Embryonic facial prominence (tissue), 1 donor: ENCODE measurements around the gene LRP8.

Experiments
- DNase-seq: peaks from one replicate; pipeline ENCODE4 v3.0.0-alpha.2; 2016; ENCODE audit errors: extremely low spot score

LRP8 gene

DNA sequence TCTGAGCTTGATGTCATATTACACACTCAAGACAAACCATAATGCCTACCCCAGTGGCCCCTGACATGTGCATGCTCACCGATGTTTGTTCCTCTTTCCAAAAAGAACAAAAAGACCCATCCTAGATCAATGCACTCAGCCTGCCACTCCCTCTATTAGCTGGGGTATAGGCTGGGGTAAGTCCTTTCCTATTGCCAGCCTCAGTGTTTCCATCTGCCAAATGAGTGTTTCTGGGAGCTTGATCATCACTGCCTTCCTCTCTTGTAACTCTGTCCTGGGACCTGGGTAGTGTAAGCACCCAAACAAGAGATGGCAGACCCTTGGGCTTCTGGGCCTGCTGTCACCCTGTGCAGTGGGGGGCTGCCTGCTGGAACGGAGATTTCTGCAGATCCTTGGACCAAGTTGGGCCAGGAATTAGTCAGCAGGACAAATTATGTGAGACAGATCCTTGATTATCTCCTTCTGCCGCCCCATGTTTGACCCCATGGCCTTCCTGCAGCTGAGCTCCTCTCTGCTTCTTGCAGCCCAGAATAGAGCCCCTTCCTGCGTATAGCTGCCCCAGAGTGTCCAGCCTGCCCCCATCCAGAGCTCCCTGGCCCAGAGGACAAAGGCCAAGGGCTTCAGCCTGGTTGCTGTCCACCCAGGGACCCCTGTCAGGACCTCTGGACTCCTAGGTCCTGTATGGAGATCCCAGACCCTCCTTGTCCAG, 31.5 kb upstream of the LRP8 start:
- no peak for DNase-seq

GRCh38 chr1:53356637-53357036, 28.8 kb upstream of the LRP8 start:
- no peak for DNase-seq

- no peak for DNase-seq
Observed at GRCh38 chr1:53354119-53354518, 26.2 kb upstream of the LRP8 start.

DNA sequence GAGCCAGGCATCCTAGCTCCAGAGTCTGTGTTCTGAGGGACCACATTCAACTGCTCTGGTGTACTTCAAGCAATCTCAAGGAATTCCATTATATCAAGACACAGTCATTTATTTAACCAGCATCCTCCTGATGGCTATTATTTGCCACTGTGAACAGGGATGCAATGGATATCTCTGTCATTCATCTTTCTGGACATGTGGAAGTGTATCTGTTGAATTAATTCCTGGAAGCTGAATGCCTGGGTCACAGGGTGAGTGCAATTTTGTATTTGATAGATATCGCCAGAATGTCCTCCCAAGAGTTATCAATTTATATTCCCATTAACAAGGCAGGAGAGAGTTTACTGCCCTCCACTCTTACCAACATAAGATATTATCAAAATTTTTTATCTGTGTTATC, 24.7 kb upstream of the LRP8 start:
- no peak for DNase-seq

- no peak for DNase-seq
Observed at GRCh38 chr1:53350853-53351767, 23.2 kb upstream of the LRP8 start.

- DNase-seq = no peak
Observed at GRCh38 chr1:53349968-53350852, 22.3 kb upstream of the LRP8 start.

DNA sequence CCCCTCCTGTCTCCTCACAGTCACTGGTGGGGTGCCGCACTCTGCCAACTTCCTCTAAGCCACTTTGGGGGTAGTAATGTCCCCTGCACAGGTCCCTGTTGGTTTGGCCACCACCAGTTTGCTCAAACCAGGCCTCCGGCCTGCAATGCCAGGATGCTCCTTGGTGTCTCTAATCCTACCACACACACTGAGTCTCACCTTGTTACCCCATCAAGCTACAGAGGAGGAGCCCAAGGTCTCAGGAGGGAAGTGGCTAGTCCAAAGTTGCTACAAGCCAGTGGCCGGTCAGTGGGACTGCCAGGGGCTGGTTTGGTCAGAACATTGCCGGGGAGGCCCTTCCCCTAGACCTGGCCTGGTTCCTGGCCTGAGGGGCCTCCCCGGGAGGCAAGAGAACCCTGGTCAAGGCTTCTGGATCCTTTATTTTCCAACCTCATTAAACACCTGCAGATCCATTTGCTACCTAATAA, 21.5 kb upstream of the LRP8 start:
- DNase-seq = no peak

DNA sequence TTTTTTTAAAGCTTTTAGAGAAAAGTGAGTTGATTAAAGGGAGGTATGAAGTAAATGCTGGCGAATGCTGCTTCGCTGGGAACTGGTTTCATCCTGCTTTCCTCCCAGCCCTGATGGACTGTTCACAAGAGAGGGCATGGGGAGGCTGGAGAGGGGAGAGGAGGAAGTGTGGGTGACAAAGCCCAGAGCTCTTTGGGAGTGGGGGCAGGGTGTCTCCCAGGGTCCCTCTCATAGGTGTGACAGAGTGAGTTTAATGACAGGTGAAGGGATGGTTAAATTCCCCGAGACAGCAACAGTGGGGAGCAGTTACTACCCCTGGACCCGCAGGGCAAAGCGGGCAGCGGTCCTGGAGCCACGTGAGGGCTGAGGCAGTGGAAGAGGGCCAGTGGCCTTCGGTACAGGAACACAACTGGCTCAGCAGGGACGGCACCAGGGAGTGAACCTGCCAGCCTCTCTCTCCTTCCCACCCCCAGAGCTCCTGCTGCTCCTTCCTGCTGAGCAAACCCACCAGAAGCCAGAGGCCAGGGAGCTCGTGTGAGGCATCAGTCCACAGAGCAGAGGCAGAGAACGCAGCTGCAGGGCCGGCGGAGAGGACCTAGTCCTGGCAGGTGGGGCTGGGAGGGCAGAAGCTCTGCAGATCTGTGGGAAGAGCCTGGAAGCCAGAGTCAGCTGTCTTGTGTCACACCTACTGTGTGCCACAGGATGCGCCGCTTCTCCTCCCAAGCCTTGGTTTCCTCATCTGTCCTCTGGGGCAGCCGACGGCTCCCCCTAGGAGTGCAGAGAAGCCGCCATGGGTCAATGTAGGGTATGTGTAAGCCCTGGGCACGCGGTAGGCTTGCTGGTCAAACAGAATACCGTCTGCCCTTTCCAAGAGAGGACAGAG, 20.9 kb upstream of the LRP8 start:
- no peak for DNase-seq

GRCh38 chr1:53346814-53347176, 18.9 kb upstream of the LRP8 start:
- DNase-seq = no peak

DNA sequence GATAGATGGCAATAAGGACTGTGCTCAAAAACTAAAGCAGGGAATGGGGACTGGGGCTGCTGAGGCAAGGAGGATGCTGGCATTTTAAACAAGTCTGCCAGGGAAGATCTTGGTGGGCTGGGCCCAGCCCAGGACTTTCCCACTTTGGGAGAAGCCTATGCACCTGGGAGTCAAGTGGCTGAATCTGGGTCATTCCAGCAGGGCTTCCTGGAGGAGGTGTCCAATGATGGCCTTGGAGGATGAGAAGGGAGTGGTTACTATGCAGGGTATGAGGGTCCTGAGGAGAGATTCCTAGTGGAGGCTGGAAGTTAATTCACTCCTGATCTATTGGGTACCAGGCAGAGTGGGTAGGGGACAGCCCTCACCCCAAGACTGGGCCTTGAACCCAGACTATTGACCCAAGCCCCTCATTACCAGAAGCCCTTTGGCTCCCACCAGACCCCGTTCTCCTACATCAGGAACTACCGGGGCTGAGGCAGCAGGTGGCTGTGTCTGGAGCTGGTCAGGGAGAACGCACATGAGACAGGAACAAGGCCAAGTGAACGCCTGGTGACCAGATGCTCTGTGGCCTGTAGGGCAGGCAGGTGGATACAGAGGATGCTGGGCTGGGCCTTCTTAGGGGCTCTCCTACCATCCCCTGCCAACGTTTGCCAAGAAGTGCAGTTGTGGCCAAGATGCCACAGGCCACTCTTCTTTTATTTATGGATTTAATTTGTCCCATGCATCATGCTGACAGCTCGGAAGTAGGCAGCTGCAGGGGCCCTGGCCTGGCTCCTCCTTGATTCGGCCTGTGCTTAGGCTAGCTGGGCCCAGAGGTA, 18.3 kb upstream of the LRP8 start:
- DNase-seq = no peak

DNA sequence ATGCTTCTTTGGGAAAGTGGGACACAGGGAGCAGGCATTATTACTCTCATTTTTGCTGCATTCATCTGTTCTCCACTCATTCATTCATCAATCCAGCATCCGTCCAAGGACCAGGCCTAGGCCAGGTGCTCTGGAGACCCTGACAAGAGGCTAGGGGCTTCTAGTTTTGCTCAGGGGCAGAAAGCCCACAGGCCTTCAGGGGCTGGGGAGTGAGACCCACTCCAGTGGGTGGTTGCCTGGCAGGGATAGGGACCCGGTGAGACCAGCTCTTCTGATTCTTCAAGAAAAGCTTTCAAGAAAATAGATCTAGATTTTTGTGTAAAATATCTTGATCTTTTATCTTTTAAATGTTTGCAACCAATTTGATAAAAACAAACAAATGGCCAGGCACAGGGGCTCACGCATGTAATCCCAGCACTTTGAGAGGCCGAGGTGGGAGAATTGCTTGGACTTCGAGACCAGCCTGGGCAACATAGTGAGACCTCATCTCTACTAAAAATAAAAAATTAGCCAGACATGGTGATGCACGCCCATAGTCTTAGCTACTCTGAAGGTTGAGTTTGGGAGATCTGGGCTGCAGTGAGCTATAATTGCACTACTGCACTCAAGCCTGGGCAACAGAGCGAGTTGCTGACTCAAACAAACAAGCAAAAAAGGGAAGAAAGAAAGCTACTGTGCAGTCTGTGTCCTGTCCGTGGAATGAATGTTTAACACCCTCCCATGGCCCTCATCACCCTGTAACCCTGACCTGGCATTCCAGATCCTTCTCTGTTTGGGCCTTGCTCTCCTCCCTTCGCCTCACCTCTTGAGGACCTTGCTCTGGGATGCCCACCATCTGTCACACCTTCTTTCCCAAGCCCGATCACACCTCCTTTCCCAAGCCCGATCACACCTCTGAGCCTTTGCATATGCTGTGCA, 17.3 kb upstream of the LRP8 start:
- DNase-seq = no peak

- no peak for DNase-seq
Observed at GRCh38 chr1:53343831-53344668, 16.2 kb upstream of the LRP8 start.

- no peak for DNase-seq
Observed at GRCh38 chr1:53342735-53343470, 15.0 kb upstream of the LRP8 start.

GRCh38 chr1:53341961-53342707, 14.3 kb upstream of the LRP8 start:
- no peak for DNase-seq

GRCh38 chr1:53341521-53341895, 13.6 kb upstream of the LRP8 start:
- no peak for DNase-seq

DNA sequence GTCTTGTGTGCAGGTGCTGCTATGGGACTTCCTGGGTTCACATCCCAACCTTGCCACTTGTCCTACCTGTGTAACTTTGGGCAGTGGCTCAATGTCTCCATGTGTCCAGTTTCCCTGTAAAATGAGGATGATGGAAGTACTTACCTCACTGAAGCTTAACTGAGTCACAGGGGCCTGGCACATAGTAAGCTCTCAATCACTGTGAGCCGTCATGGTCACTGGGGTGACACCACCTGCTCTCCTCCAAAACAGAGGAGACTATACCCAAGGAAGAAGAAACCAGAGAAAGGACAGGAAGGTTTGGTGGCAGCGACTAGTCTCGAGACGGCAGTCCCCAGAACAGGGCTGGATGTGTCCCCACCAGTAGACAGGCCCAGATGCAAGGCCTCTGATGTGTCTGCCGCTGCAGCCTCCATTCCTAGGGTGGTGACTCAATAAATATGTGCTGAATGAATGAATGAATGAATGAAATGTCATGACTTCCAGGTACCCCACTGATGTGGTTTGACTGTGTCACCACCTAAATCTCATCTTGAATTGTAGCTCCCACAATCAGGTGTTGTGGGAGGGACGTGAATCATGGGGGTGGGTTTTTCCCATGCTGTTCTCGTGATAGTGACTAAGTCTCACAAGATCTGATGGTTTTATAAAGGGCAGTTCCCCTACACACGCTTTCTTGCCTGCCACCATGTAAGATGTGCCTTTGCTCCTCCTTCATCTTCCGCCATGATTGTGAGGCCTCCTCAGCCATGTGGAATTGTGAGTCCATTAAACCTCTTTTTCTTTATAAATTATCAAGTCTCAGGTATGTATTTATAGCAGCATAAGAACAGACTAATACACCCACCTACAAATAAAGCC, 13.0 kb upstream of the LRP8 start:
- no peak for DNase-seq
